Spleen (tissue), 7 donors: ENCODE data around the gene ADAMTS17.

ENCODE experiments used
- POLR2AphosphoS5 ChIP-seq, 3 donors: sonication (generic); formaldehyde crosslinking; IDR thresholded peaks; one replicate each; pipeline ENCODE4 v1.5.1; 2017; ENCODE audit warnings: antibody characterized with exemption in 3 of 3
- TF ChIP-seq, protein P1 (sequence below), 11 experiments: fragments of 200-600 bp in 7 of 11; fragments of 450-650 bp in 4 of 11; sonication (generic) in 4 of 11; IDR thresholded peaks in 8 of 11; conservative IDR thresholded peaks in 3 of 11; 1 replicate in 7 of 11; 2 replicates in 4 of 11; pipeline versions ENCODE4 v1.4.0 to v1.8.0; 2016 to 2021; ENCODE audit warnings: antibody characterized with exemption in 11 of 11, inconsistent platforms in 4 of 11, mild to moderate bottlenecking in 1 of 11
- donor health status: DM: no; HTN: no; CAD: no; lungs with moderate emphysema.
- donor health status: DM: no; HTN: no; CAD: no.
- donor health status: DM: no; HTN: no; CAD: no.

DNA sequence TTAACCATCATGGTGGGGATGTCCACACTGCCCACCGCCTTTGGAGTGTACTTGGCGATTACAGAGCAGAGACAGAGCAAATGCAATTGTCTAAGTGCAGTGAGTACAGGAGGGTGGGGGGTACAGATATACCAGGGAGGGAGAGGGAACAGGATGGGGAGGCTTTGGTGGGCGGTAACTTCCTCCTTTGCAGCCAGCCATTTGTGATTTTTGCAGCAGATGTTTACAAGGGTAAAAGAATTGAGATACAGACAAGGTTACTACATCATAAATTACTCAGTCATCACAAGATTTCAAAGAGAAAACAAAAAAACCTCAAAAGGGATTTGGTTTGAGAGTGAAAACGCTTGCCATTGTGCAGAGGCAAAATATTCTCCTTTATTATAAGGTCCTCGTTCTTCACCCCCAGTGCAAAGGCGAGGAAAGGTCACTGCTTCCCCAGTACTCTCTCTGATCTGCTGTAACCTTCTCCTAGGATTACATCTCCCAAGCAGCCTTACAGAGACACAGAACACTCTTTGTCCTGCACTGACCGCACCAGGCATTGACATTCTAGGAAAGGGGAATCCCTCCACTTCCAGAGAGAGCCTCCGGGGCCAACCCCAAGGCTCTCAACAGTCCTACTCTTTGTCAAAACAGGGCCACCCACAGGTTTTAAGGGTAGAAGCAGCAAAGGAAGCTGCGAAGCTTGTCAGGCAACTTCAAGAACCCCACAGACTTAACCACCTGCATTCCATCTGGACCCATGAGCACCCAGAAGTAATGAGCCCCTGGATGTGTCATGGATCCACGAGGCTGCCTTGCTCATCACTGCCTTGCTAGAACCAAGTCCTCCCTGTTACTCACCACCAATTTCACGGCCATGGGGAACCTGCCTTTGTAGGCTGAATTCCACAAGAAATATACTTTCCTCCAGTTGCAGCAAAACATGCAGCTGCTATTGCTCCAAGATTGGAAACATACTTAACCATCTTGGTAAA lies 117.3 kb downstream of the ADAMTS17 start:
- TF ChIP-seq, protein P1, sequence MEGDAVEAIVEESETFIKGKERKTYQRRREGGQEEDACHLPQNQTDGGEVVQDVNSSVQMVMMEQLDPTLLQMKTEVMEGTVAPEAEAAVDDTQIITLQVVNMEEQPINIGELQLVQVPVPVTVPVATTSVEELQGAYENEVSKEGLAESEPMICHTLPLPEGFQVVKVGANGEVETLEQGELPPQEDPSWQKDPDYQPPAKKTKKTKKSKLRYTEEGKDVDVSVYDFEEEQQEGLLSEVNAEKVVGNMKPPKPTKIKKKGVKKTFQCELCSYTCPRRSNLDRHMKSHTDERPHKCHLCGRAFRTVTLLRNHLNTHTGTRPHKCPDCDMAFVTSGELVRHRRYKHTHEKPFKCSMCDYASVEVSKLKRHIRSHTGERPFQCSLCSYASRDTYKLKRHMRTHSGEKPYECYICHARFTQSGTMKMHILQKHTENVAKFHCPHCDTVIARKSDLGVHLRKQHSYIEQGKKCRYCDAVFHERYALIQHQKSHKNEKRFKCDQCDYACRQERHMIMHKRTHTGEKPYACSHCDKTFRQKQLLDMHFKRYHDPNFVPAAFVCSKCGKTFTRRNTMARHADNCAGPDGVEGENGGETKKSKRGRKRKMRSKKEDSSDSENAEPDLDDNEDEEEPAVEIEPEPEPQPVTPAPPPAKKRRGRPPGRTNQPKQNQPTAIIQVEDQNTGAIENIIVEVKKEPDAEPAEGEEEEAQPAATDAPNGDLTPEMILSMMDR (IDR thresholded peaks at IDR 0.05 in 8 of 11, conservative IDR thresholded peaks at IDR 0.05 in 3 of 11): no peak
- no peak for TF ChIP-seq POLR2AphosphoS5 (IDR thresholded peaks at IDR 0.05)
